Measurements from ENCODE around the gene LRCH1.
"Not testable (repeated sequence)": the region's sequence is repeated elsewhere in the genome, so short reads cannot be mapped to it uniquely, and the experiment has no call there.

Gene LRCH1

DNA sequence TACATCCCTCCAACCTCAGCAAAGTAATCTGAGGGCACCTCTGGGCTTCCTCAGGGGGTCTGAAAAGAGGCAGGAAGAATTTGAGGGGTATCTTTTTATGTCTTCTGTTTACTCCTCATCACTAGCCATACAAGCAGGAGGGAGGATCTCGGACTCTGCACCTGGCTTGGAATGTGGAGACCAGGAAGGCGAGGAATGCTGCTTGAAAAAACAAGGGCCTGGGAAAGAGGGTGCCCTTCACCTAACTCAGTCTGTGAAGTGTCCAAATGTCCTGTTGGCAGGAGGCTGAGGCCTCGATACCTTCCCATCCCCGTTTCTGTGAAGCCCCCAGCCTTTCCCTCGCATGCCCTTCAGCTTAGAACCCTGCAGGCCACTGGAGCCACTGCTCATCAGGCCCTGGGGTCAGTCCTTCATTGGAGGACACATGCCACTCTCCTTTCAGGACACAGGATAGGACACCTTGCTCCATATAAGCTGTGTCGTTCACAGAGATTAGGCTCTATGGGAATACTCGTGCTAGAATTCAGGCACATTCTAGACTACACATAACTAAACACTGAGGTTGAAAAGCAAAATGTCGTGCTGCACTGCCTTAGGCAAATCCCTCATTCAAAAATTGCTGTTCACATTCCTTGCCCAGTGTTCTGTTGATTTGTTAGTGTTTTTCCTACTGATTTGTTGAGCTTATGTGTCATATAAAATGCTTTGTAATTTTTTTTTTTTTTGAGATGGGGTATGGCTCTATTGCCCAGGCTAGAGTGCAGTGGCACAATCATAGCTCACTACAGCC, 194.3 kb downstream of the LRCH1 start:
- Mint-ChIP-seq H3K4me3 (no peak overlapping the region), H3K36me3 (ENCODE audit: low read depth) (peaks cover 47% of the 10 kb centered on the region), H3K27ac (no peak overlapping the region), H3K9me3 (no peaks in the 10 kb centered on the region), H3K4me1 (ENCODE audit: low read depth) (peaks cover 17% of the 10 kb centered on the region), H3K27me3 (ENCODE audit: low read depth) (no peaks in the 10 kb centered on the region)
- no peak for DNase-seq (ENCODE audit: low spot score)

DNA sequence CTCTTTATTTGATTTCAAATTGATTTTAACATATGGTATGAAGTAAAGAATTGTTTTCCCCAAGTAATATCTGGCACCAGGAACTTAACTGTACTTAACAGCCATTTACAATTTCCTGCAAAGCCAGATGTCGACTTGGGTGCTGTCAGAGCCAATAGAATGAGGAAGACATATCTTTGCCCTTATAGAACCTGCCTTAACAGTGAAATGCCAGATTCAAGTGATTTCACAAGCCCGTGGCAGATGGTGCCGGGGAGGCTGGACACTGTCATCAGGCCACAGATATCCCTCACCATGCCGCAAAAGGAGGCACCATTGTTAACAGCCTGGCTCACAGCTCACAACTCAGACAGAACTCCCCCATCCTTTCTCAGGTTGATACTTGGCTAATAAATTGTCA, 195.3 kb downstream of the LRCH1 start:
- DNase-seq (ENCODE audit: low spot score) = no peak
- peaks cover 49% of the 10 kb centered on the region for H3K36me3 Mint-ChIP-seq (ENCODE audit: low read depth)
- peaks cover 22% of the 10 kb centered on the region for H3K4me1 Mint-ChIP-seq (ENCODE audit: low read depth)

DNA sequence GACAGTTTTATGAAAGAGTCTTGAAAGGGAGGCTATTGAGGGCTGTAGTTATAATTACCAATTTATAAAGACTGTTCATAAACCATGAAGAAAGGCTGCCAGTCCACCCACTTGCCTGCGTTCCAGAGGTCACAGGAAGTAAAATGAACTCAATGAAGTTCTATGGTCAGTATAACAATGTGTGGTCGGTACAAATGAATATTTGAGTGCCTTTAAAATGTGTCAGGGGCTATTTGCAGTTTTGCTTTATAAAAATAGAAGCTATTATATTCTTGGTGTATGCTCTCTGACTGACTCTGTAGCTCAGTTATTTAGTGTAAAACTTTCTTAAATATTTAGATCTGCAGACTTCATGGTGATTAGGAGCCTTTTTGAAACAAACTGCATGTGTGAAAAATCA, 197.0 kb downstream of the LRCH1 start:
- no peak for DNase-seq (ENCODE audit: low spot score)
- Mint-ChIP-seq H3K27me3 (ENCODE audit: low read depth) (no peaks in the 10 kb centered on the region), H3K4me3 (no peak overlapping the region), H3K4me1 (ENCODE audit: low read depth) (peaks cover 31% of the 10 kb centered on the region), H3K9me3 (no peaks in the 10 kb centered on the region), H3K27ac (no peak overlapping the region), H3K36me3 (ENCODE audit: low read depth) (peaks cover 60% of the 10 kb centered on the region)

More for the DNA sequence above, 195.3 kb downstream of the LRCH1 start:
- Mint-ChIP-seq H3K27me3 (ENCODE audit: low read depth) (no peaks in the 10 kb centered on the region), H3K27ac (no peak overlapping the region), H3K9me3 (no peaks in the 10 kb centered on the region), H3K4me3 (no peak overlapping the region)

DNA sequence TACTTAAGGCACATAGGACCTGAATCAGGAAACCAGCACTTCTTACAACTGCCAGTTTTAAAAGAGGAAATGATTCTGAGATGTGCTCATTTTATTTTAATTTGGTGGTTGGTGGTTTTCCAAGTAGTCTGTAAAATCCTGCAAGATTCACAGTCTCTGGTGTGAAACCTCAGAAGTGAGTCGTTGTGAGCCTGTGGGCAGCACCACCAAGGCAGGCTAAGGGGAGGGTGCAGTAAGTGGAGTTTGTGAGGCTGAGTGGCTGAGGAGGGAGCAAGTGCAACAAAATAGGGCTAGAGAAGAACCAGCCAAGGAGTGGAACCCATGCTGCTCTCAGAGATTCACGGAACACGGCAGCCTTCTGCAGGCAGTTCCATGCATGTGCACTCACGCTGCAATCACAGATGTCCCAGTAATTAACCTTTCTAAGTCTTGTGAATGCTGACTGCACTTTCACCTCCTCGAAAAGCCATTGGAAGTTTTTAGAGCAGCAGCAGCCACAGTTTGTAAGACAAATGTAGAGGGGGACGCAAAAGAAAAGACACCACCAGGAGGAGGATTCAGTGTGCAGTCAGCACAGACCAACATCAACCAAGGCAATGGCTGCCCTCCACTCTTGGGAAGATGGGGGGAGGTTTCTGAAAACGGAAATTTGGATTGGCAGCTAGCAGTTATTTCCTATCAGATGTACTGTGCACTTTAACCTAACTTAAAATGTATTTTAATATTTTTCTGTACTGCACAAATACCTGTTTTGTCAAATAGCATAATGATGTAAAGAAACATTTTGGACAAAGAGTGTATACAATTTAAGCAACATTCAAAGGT, 199.1 kb downstream of the LRCH1 start:
- peak overlapping the region; percentile 68 for H3K4me3 Mint-ChIP-seq
- H3K9me3 Mint-ChIP-seq = no peaks in the 10 kb centered on the region
- H3K4me1 Mint-ChIP-seq (ENCODE audit: low read depth) = peaks cover 31% of the 10 kb centered on the region
- H3K36me3 Mint-ChIP-seq (ENCODE audit: low read depth) = peaks cover 48% of the 10 kb centered on the region
- DNase-seq (ENCODE audit: low spot score) = peak; percentile 71
- peak overlapping the region; percentile 72 for H3K27ac Mint-ChIP-seq
- no peaks in the 10 kb centered on the region for H3K27me3 Mint-ChIP-seq (ENCODE audit: low read depth)

DNA sequence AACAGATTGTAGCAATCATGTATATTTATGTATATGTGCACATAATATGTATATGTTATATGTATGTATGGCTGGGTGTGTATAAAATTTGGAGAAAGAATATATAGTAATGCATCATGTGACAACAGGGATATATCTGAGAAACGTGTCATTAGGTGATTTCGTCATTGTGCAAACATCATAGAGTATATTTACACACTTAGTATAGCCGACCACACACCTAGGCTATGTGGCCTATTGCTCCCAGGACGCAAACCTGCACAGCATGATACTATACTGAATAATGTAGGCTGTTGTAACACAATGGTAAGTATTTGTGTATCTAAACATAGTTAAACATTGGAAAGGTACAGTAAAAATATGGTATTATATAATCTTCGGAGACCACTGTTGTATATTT, 200.2 kb downstream of the LRCH1 start:
- no peak overlapping the region for H3K27ac Mint-ChIP-seq
- H3K4me1 Mint-ChIP-seq (ENCODE audit: low read depth) = peaks cover 38% of the 10 kb centered on the region
- H3K36me3 Mint-ChIP-seq (ENCODE audit: low read depth) = peaks cover 44% of the 10 kb centered on the region
- no peak for DNase-seq (ENCODE audit: low spot score)
- H3K27me3 Mint-ChIP-seq (ENCODE audit: low read depth) = no peaks in the 10 kb centered on the region
- no peaks in the 10 kb centered on the region for H3K9me3 Mint-ChIP-seq
- peak overlapping the region; percentile 45 for H3K4me3 Mint-ChIP-seq

DNA sequence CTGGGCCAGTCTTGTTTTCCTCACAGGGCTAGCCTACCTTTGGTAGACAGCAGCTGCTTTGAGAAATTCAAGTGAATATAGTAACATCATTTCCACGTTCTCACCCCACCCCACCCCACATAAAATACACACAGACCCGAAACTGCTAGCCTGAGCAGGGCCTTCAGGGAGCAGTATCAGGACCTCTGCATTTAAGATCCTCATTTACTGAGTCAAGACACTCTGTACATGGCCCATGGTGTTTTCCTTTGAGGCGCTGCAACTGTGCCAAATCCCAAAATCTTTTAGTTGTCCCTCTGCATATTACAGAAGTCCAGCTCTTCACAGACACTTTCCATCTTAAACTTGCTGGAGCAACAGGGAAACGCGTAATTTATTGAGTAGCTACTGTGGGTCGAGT, 200.9 kb downstream of the LRCH1 start:
- no peaks in the 10 kb centered on the region for H3K27me3 Mint-ChIP-seq (ENCODE audit: low read depth)
- no peak overlapping the region for H3K27ac Mint-ChIP-seq
- H3K4me1 Mint-ChIP-seq (ENCODE audit: low read depth) = peaks cover 42% of the 10 kb centered on the region
- H3K9me3 Mint-ChIP-seq = no peaks in the 10 kb centered on the region
- DNase-seq (ENCODE audit: low spot score) = no peak
- H3K36me3 Mint-ChIP-seq (ENCODE audit: low read depth) = peaks cover 37% of the 10 kb centered on the region
- H3K4me3 Mint-ChIP-seq = no peak overlapping the region

DNA sequence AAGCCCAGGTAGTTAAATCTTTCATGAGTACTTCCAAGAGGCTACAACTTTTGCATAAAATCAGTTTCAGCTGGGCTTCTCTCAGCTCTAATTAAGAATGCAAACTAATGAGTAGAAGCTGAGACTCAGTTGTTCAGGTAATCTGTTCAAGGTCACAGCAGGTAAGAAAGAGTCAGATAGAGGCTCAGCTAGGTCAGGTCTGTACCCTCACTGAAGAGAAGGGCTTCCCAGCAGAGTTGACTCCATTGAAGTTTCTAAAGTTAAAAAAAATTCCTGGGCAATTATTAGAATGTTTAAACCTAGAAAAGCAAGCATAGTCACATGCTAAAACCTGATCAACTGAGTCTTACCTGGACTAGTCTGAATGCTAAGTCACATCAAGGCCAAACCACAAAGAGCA, 201.8 kb downstream of the LRCH1 start:
- Mint-ChIP-seq H3K4me1 (ENCODE audit: low read depth) (peaks cover 44% of the 10 kb centered on the region), H3K4me3 (no peak overlapping the region), H3K9me3 (no peaks in the 10 kb centered on the region), H3K27me3 (ENCODE audit: low read depth) (no peaks in the 10 kb centered on the region), H3K27ac (no peak overlapping the region), H3K36me3 (ENCODE audit: low read depth) (peaks cover 33% of the 10 kb centered on the region)
- DNase-seq (ENCODE audit: low spot score) = no peak

DNA sequence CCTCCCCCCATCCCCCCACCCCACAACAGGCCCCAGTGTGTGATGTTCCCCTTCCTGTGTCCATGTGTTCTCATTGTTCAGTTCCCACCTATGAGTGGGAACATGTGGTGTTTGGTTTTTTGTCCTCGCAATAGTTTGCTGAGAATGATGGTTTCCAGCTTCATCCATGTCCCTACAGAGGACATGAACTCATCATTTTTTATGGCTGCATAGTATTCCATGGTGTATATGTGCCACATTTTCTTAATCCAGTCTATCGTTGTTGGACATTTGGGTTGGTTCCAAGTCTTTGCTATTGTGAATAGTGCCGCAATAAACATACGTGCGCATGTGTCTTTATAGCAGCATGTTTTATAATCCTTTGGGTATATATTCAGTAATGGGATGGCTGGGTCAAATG, 202.5 kb downstream of the LRCH1 start:
- H3K9me3 Mint-ChIP-seq; H3K4me3 Mint-ChIP-seq; H3K27ac Mint-ChIP-seq; DNase-seq (ENCODE audit: low spot score); H3K27me3 Mint-ChIP-seq (ENCODE audit: low read depth): not testable (repeated sequence)
- Mint-ChIP-seq H3K36me3 (ENCODE audit: low read depth) (peaks cover 31% of the 10 kb centered on the region), H3K4me1 (ENCODE audit: low read depth) (peaks cover 44% of the 10 kb centered on the region)

DNA sequence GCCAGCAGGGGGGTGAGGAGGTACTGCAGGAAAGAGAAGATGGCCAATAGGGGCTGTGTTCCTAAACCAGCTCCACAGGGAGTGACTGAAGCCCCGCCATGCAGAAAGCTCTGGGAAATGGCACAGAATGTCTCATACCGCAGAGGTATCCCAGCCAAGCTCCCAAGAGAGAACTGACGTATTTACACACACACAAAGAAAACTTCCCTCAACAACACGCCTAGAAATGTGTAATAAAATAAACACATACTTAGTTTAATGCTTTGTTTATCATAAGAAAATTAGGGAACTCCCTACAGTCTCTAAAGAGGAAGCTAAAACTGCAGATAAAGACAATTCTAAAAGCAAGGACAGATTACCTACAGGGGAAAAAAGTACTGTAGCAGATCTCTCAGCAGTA, 204.0 kb downstream of the LRCH1 start:
- Mint-ChIP-seq H3K4me1 (ENCODE audit: low read depth) (peaks cover 35% of the 10 kb centered on the region), H3K27ac (no peak overlapping the region), H3K9me3 (no peaks in the 10 kb centered on the region), H3K27me3 (ENCODE audit: low read depth) (no peaks in the 10 kb centered on the region), H3K4me3 (no peak overlapping the region), H3K36me3 (ENCODE audit: low read depth) (peaks cover 20% of the 10 kb centered on the region)
- no peak for DNase-seq (ENCODE audit: low spot score)

DNA sequence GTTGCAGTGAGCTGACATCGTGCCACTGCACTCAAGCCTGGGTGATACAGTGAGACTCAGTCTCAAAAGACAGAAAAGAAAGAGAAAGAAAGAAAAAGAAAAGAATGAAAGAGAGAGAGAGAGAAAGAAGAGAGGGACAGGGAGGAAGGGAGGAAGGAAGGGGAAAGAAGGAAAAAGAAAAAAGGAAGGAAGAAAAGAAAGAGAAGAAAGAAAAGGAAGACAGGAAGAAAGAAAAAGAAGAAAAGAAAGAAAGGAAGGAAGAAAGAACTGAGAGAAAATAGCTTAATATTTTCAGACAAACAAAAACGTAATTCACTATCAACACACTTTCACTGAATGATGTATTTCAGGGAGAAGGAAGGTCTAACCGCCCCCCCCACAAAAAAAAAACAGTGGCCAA, 204.7 kb downstream of the LRCH1 start:
- no peak for DNase-seq (ENCODE audit: low spot score)
- no peaks in the 10 kb centered on the region for H3K9me3 Mint-ChIP-seq
- no peak overlapping the region for H3K27ac Mint-ChIP-seq
- peaks cover 32% of the 10 kb centered on the region for H3K4me1 Mint-ChIP-seq (ENCODE audit: low read depth)
- H3K27me3 Mint-ChIP-seq (ENCODE audit: low read depth) = no peaks in the 10 kb centered on the region
- no peak overlapping the region for H3K4me3 Mint-ChIP-seq
- H3K36me3 Mint-ChIP-seq (ENCODE audit: low read depth) = peaks cover 17% of the 10 kb centered on the region

DNA sequence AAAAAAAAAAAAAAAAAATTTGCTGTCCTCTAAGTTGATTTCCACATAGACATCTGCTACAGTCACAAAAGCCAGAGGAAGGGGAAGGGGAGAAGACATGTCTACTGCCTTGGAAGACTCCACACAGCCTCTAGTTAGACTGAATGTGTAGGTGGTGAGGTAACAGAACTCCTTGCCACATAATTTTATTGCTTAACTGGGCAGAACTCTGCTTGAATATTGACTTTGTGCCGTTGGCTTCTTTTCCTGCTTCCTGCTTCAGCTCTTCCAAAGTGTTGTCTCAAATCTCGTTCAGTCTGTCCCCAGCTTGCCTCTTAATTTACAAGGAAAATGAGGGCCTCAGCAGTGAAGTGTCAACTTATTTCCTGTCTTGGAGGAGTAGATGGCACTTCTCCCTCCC, 206.9 kb downstream of the LRCH1 start:
- Mint-ChIP-seq H3K4me1 (ENCODE audit: low read depth) (peaks cover 19% of the 10 kb centered on the region), H3K27ac (no peak overlapping the region), H3K4me3 (no peak overlapping the region), H3K27me3 (ENCODE audit: low read depth) (no peaks in the 10 kb centered on the region), H3K36me3 (ENCODE audit: low read depth) (peaks cover 2% of the 10 kb centered on the region), H3K9me3 (no peaks in the 10 kb centered on the region)
- DNase-seq (ENCODE audit: low spot score) = no peak

DNA sequence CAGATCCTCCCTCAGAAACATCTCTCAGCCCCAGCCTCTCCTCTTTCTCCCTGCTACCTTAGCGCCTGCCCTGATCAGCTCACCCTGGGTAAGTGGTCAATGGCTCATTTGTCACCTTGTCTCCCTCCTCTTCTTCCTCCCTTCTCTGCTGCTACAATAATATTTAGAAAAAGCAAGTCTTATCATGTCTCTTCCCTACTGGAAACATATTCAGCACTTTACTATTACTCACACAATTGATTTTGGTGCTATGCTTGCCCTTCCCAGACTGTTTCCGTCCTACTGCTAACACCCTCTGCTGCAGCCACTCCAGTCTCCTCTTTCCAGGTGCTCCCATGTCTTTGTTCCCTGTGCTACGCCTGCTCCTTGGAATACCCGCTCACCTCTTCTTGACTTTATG, 208.2 kb downstream of the LRCH1 start:
- no peaks in the 10 kb centered on the region for H3K9me3 Mint-ChIP-seq
- peaks cover 19% of the 10 kb centered on the region for H3K4me1 Mint-ChIP-seq (ENCODE audit: low read depth)
- DNase-seq (ENCODE audit: low spot score) = no peak
- no peaks in the 10 kb centered on the region for H3K36me3 Mint-ChIP-seq (ENCODE audit: low read depth)
- H3K4me3 Mint-ChIP-seq = no peak overlapping the region
- no peak overlapping the region for H3K27ac Mint-ChIP-seq
- no peaks in the 10 kb centered on the region for H3K27me3 Mint-ChIP-seq (ENCODE audit: low read depth)

DNA sequence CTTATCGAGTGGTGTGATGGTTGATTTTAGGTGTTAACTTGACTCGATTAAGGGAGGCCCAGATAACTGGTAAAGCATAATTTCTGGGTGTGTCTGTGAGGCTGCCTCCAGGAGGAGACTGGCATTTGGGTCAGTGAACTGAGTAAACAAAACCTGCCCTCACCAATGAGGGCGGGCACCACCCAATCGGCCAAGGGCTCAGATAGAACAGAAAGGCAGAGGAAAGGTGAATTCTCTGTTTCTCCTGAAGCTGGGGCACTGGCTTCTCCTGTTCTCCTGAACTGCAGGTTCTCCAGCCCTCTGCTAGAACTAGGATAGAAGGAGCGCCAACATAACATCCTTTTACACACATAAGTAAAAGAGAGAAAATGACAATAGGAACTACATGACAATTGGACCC, 208.9 kb downstream of the LRCH1 start:
- H3K36me3 Mint-ChIP-seq (ENCODE audit: low read depth) = no peaks in the 10 kb centered on the region

DNA sequence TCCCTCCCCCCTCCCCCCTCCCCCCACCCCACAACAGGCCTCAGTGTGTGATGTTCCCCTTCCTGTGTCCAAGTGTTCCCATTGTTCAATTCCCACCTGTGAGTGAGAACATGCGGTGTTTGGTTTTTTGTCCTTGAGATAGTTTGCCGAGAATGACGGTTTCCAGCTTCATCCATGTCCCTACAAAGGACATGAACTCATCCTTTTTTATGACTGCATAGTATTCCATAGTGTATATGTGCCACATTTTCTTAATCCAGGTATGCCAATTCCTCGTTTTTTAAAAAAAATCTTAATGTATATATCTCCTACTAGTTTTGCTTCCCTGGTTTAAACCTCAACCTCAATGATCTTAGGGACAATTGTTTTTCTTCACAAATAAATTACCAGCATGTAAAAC, 217.0 kb downstream of the LRCH1 start:
- H3K4me3 Mint-ChIP-seq; H3K4me1 Mint-ChIP-seq (ENCODE audit: low read depth): not testable (repeated sequence)

More for the DNA sequence above, 208.9 kb downstream of the LRCH1 start:
- Mint-ChIP-seq H3K4me1 (ENCODE audit: low read depth) (peaks cover 19% of the 10 kb centered on the region), H3K9me3 (no peaks in the 10 kb centered on the region), H3K27me3 (ENCODE audit: low read depth) (no peaks in the 10 kb centered on the region), H3K4me3 (no peak overlapping the region), H3K27ac (no peak overlapping the region)
- DNase-seq (ENCODE audit: low spot score) = no peak

More for the DNA sequence above, 217.0 kb downstream of the LRCH1 start:
- H3K36me3 Mint-ChIP-seq (ENCODE audit: low read depth) = peaks cover 35% of the 10 kb centered on the region
- DNase-seq (ENCODE audit: low spot score); H3K9me3 Mint-ChIP-seq; H3K27ac Mint-ChIP-seq; H3K27me3 Mint-ChIP-seq (ENCODE audit: low read depth): not testable (repeated sequence)
